Bronchial epithelial cell (primary cell): ENCODE results near the gene HDAC9. TPM values are rescaled to one million over a fixed set of nuclear protein-coding genes. Genes with fewer than 3 reads are reported as not detected.
A peak's percentile ranks its signal among the peaks of the same experiment; 100 is the strongest.

Experiments
- DNase-seq: peaks from one replicate; pipeline ENCODE4 v3.0.0-alpha.2; 2010; ENCODE audit warnings: low read depth
- FAIRE-seq: peaks from 2 replicates; lab custom pipeline; 2011; peaks lifted over from hg19 to GRCh38; lab: Jason Lieb, UNC
- H3K27me3 ChIP-seq: 2 replicates; pipeline ENCODE4 v1.5.1; 2011; ENCODE audit warnings: low read length; ENCODE audit not compliant: control insufficient read depth, insufficient read depth
- H3K36me3 ChIP-seq: 2 replicates; pipeline ENCODE4 v1.5.1; 2011; ENCODE audit warnings: low read length; ENCODE audit not compliant: control insufficient read depth, insufficient read depth
- H3K4me3 ChIP-seq: 2 replicates; pipeline ENCODE4 v1.5.1; 2011; ENCODE audit warnings: mild to moderate bottlenecking, low read depth, low read length, control low read depth
- total RNA-seq: library from RNA; depleted of rRNA; stranded (reverse); fragments of >200 nt; gene quantifications from 2 replicates; pipeline ENCODE4 v1.2.1, GENCODE V29; 2014
- TF ChIP-seq, protein P1 (sequence below): IDR thresholded peaks from 2 replicates; pipeline ENCODE4 v1.5.1; 2011; ENCODE audit warnings: mild to moderate bottlenecking, moderate library complexity, low read length, control low read depth, inconsistent platforms; ENCODE audit not compliant: insufficient read depth, severe bottlenecking

The HDAC9 gene
- total RNA-seq, 1 donor from 2014 or later = 12.1 TPM

DNA sequence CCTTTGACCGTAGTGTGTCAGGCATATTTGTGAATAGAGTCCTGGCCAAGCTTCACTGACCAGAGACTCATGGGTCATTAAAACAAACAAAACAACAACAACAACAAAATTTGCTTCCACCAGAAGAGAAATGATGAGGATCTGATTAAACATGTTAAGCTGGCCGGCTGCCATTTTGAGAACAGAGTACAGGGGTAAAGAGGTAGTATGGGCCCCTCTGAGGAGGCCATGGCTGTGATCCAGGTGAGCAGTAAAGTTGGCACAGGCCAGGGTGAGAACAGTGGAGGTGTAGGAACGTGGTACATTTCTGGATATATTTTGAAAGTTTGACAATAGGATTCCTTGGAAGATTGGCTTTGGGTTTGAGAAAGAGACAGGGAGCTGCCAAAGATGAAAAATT is 369.4 kb downstream of the HDAC9 start:
- no peak overlapping the region for H3K4me3 ChIP-seq
- no peaks in the 10 kb centered on the region for H3K27me3 ChIP-seq
- DNase-seq (no peak), FAIRE-seq (no peak)
- TF ChIP-seq, protein P1, sequence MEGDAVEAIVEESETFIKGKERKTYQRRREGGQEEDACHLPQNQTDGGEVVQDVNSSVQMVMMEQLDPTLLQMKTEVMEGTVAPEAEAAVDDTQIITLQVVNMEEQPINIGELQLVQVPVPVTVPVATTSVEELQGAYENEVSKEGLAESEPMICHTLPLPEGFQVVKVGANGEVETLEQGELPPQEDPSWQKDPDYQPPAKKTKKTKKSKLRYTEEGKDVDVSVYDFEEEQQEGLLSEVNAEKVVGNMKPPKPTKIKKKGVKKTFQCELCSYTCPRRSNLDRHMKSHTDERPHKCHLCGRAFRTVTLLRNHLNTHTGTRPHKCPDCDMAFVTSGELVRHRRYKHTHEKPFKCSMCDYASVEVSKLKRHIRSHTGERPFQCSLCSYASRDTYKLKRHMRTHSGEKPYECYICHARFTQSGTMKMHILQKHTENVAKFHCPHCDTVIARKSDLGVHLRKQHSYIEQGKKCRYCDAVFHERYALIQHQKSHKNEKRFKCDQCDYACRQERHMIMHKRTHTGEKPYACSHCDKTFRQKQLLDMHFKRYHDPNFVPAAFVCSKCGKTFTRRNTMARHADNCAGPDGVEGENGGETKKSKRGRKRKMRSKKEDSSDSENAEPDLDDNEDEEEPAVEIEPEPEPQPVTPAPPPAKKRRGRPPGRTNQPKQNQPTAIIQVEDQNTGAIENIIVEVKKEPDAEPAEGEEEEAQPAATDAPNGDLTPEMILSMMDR = no peak
- no peaks in the 10 kb centered on the region for H3K36me3 ChIP-seq

DNA sequence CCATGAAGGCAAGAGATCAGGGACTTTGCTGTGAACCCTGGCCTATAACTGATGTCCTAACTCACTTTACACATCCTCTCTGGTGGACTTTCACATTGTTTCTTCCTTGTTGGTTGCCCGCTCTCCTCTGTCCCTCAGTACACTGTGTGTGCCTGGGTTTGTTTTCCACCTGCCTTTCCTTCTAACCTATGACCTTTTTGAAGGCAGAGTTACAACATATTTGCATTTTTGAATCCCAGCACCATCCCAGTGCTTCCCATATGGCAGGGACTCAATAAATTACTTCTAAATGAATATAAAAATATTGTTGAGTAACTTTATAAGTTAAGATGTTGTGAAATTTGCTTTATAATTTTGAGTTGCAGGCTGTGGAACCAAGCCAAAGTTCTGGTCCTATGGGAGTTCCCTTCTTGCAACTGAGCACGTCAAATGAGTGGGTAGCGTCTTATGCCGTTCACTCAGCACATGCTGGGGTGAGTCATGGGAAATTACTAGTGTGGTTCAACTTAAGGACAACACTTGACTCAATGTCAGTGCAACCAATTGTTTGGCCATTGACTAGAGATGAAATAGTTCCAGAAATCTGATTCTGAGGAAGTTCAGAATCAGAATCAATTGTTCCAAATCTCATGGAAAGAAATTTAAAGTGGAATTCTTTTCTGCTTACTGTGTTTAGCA is 370.9 kb downstream of the HDAC9 start:
- no peak for FAIRE-seq
- TF ChIP-seq, protein P1 = no peak

DNA sequence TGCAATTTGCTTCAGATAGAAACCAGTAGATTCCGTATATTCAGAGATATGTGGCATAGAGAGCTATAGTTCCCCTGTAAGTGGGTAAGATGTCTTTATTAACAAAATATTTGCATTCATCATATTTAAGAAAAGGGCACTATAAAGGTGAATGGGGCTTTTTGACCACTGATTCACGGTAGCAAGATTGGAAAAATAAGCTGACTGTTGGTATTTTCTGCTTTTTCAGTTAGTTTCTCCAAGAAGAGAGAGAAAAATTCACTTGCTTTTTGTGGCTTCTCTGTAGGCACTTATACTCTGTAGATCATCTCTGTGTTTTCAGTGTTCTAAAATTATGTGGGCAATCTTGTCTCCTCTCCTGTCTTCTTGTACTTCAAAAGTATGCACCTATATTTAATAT is 376.8 kb downstream of the HDAC9 start:
- no peaks in the 10 kb centered on the region for H3K36me3 ChIP-seq
- DNase-seq (no peak), FAIRE-seq (no peak)
- H3K27me3 ChIP-seq = no peaks in the 10 kb centered on the region
- no peak overlapping the region for H3K4me3 ChIP-seq
- TF ChIP-seq, protein P1 = no peak

More for the DNA sequence above, 370.9 kb downstream of the HDAC9 start:
- Histone ChIP-seq H3K4me3 (no peak overlapping the region), H3K36me3 (no peaks in the 10 kb centered on the region), H3K27me3 (no peaks in the 10 kb centered on the region)
- DNase-seq = peak; percentile 100

GRCh38 chr7:18873734-18874336 is 378.3 kb downstream of the HDAC9 start:
- no peak for FAIRE-seq
- no peaks in the 10 kb centered on the region for H3K36me3 ChIP-seq
- H3K27me3 ChIP-seq = no peaks in the 10 kb centered on the region
- no peak for DNase-seq
- TF ChIP-seq, protein P1 = peak; percentile 45
- H3K4me3 ChIP-seq = no peak overlapping the region

- Histone ChIP-seq H3K27me3 (no peaks in the 10 kb centered on the region), H3K4me3 (no peak overlapping the region), H3K36me3 (no peaks in the 10 kb centered on the region)
- DNase-seq = no peak
- TF ChIP-seq, protein P1 = no peak
- FAIRE-seq = no peak
These were observed 379.3 kb downstream of the HDAC9 start for GRCh38 chr7:18874880-18875279.
